GM23338 (cell line): ENCODE data around the gene SRPX. TPM values are rescaled to one million over a fixed set of nuclear protein-coding genes. Genes with fewer than 3 reads are reported as not detected.

Source experiments
- ATAC-seq: fragments of 200-7000 bp; cut with Tn5 transposase; 3 replicates; pipeline ENCODE4 v1.9.1; 2020
- DNase-seq: peaks from one replicate; pipeline ENCODE4 v3.0.0-alpha.2; 2015; ENCODE audit warnings: low spot score
- H2AFZ ChIP-seq: fragments of 200-600 bp; sonication (generic); 2 replicates; pipeline ENCODE4 v1.8.0; 2016; ENCODE audit warnings: antibody characterized with exemption, mild to moderate bottlenecking, moderate library complexity
- H3F3A ChIP-seq: fragments of 200-600 bp; sonication (generic); replicated peaks from 2 replicates; pipeline ENCODE4 v1.8.0; 2017; ENCODE audit warnings: antibody characterized with exemption, mixed run types, low read depth
- H3K27ac ChIP-seq: fragments of 200-600 bp; sonication (generic); 2 replicates; pipeline ENCODE4 v1.6.1; 2016; ENCODE audit warnings: low read depth
- H3K27me3 ChIP-seq: fragments of 200-600 bp; sonication (generic); 2 replicates; pipeline ENCODE4 v1.8.0; 2016; ENCODE audit warnings: mild to moderate bottlenecking, mixed run types, moderate library complexity; ENCODE audit not compliant: insufficient read depth
- H3K36me3 ChIP-seq: fragments of 200-600 bp; sonication (generic); 2 replicates; pipeline ENCODE4 v1.8.0; 2016; ENCODE audit warnings: mild to moderate bottlenecking; ENCODE audit not compliant: insufficient read depth
- H3K4me1 ChIP-seq: fragments of 200-600 bp; sonication (generic); 2 replicates; pipeline ENCODE4 v1.8.0; 2016; ENCODE audit warnings: mild to moderate bottlenecking, moderate library complexity; ENCODE audit not compliant: insufficient read depth
- H3K4me2 ChIP-seq: fragments of 200-600 bp; sonication (generic); 2 replicates; pipeline ENCODE4 v1.7.1; 2017; ENCODE audit warnings: mixed run types
- H3K4me3 ChIP-seq: fragments of 200-600 bp; sonication (generic); 2 replicates; pipeline ENCODE4 v1.6.1; 2016; ENCODE audit warnings: mixed run types
- H3K79me2 ChIP-seq: fragments of 200-600 bp; sonication (generic); replicated peaks from 2 replicates; pipeline ENCODE4 v1.8.0; 2017; ENCODE audit warnings: mild to moderate bottlenecking; ENCODE audit not compliant: insufficient read depth
- H3K9me2 ChIP-seq: fragments of 200-600 bp; sonication (generic); 2 replicates; pipeline ENCODE4 v1.8.0; 2017; ENCODE audit not compliant: insufficient read depth
- H4K20me1 ChIP-seq: fragments of 200-600 bp; sonication (generic); replicated peaks from 2 replicates; pipeline ENCODE4 v1.8.0; 2017; ENCODE audit warnings: mild to moderate bottlenecking; ENCODE audit not compliant: insufficient read depth
- H3K27ac Mint-ChIP-seq: 2 replicates; pipeline ENCODE4 v1.8.0; 2020; ENCODE audit warnings: inconsistent platforms, mild to moderate bottlenecking, moderate library complexity, mixed read lengths
- H3K27me3 Mint-ChIP-seq: 3 replicates; pipeline ENCODE4 v1.8.0; 2022; ENCODE audit warnings: low read depth, mild to moderate bottlenecking, moderate library complexity, mixed read lengths, inconsistent platforms; ENCODE audit not compliant: insufficient read depth, poor library complexity
- H3K36me3 Mint-ChIP-seq: 3 replicates; pipeline ENCODE4 v1.8.0; 2021; ENCODE audit warnings: low read depth, mild to moderate bottlenecking, inconsistent platforms, moderate library complexity, mixed read lengths
- H3K4me1 Mint-ChIP-seq: 3 replicates; pipeline ENCODE4 v1.8.0; 2020; ENCODE audit warnings: mild to moderate bottlenecking, inconsistent platforms, mixed read lengths
- H3K4me3 Mint-ChIP-seq: 3 replicates; pipeline ENCODE4 v1.8.0; 2021; ENCODE audit warnings: moderate library complexity, mild to moderate bottlenecking, inconsistent platforms, mixed read lengths
- H3K9me3 Mint-ChIP-seq: 3 replicates; pipeline ENCODE4 v1.8.0; 2020; ENCODE audit warnings: moderate library complexity, mild to moderate bottlenecking, inconsistent platforms, mixed read lengths
- CTCF ChIP-seq, 2 experiments: fragments of 200-600 bp in 1 of 2; sonication (generic) in 1 of 2; conservative IDR thresholded peaks; 2 replicates each; pipeline versions ENCODE4 v1.5.1 to v1.6.1; 2016 to 2017; ENCODE audit warnings: antibody characterized with exemption in 2 of 2, low read depth in 2 of 2, mild to moderate bottlenecking in 2 of 2, moderate library complexity in 1 of 2
- ETS1 ChIP-seq: IDR thresholded peaks from 2 replicates; pipeline ENCODE4 v1.6.1; 2016; ENCODE audit warnings: antibody characterized with exemption
- EZH2phosphoT487 ChIP-seq: fragments of 200-600 bp; sonication (generic); IDR thresholded peaks from one replicate; pipeline ENCODE4 v1.8.1; 2018; ENCODE audit warnings: antibody characterized with exemption; ENCODE audit not compliant: unreplicated experiment
- NANOG ChIP-seq: IDR thresholded peaks from 2 replicates; pipeline ENCODE4 v1.6.1; 2016; ENCODE audit warnings: antibody characterized with exemption, borderline replicate concordance
- POLR2AphosphoS5 ChIP-seq: IDR thresholded peaks from 2 replicates; pipeline ENCODE4 v1.6.1; 2016; ENCODE audit warnings: antibody characterized with exemption, low read depth
- REST ChIP-seq: IDR thresholded peaks from one replicate; pipeline ENCODE4 v1.6.1; 2018; ENCODE audit warnings: antibody characterized with exemption; ENCODE audit not compliant: unreplicated experiment
- STAT1 ChIP-seq: IDR thresholded peaks from one replicate; pipeline ENCODE4 v1.6.1; 2016; ENCODE audit warnings: antibody characterized with exemption; ENCODE audit not compliant: unreplicated experiment
- ZNF114 ChIP-seq: fragments of 250-450 bp; sonication (Bioruptor Pico); IDR thresholded peaks from 2 replicates; pipeline ENCODE4 v1.5.0; 2020; ENCODE audit warnings: mild to moderate bottlenecking, moderate library complexity
- ZNF462 ChIP-seq: fragments of 250-450 bp; sonication (Bioruptor Pico); IDR thresholded peaks from 2 replicates; pipeline ENCODE4 v1.5.0; 2020; ENCODE audit warnings: mild to moderate bottlenecking, moderate library complexity
- polyA plus RNA-seq: library from polyadenylated mRNA; unstranded; fragments of >200 nt; fragmentation: Nextera tagmentation; extraction: Ambion mirVana; gene quantifications from 2 replicates; pipeline ENCODE4 v1.2.1, GENCODE V29; 2016
- total RNA-seq: library from RNA; depleted of rRNA; stranded (reverse); fragments of >200 nt; shearing (Covaris generic); gene quantifications from 2 replicates; pipeline ENCODE4 v1.2.3, GENCODE V29; 2014

SRPX gene
- total and polyA plus RNA-seq, 2 experiments from 2014 or later = 14.3 to 16.9 TPM

- TF ChIP-seq REST = no peak
- TF ChIP-seq NANOG = no peak
- TF ChIP-seq ETS1 = no peak
- TF ChIP-seq ZNF114 (CRISPR knock-in tag) = no peak
- TF ChIP-seq CTCF (conservative IDR thresholded peaks at IDR 0.05; ENCODE audit: low read depth in 2 of 2) = no peak
Observed at GRCh38 chrX:38240541-38240940, 19.9 kb upstream of the SRPX start (continued).

GRCh38 chrX:38236901-38237615 is 16.4 kb upstream of the SRPX start:
- DNase-seq = no peak
- H3K9me3 Mint-ChIP-seq = no peaks in the 10 kb centered on the region
- TF ChIP-seq ZNF462 (CRISPR knock-in tag) (no peak), EZH2phosphoT487 (no peak), NANOG (no peak), ZNF114 (CRISPR knock-in tag) (no peak), ETS1 (no peak), POLR2AphosphoS5 (no peak), STAT1 (no peak)

More at GRCh38 chrX:38236901-38237615, 16.4 kb upstream of the SRPX start:
- no peaks in the 10 kb centered on the region for H3K27me3 Mint-ChIP-seq
- no peaks in the 10 kb centered on the region for H3K36me3 Mint-ChIP-seq
- H3K27ac ChIP-seq = no peak overlapping the region
- ATAC-seq = no peak
- H3K79me2 ChIP-seq = no peaks in the 10 kb centered on the region
- no peak overlapping the region for H3K27ac Mint-ChIP-seq
- no peak overlapping the region for H3K4me2 ChIP-seq
- no peaks in the 10 kb centered on the region for H3K27me3 ChIP-seq
- H3K4me1 Mint-ChIP-seq = peaks cover 7% of the 10 kb centered on the region; the same call in 2 of the 3 replicates
- H3K9me2 ChIP-seq = no peaks in the 10 kb centered on the region
- H2AFZ ChIP-seq = no peak overlapping the region
- no peak overlapping the region for H3K4me3 ChIP-seq
- no peaks in the 10 kb centered on the region for H3F3A ChIP-seq
- H4K20me1 ChIP-seq = no peaks in the 10 kb centered on the region
- H3K36me3 ChIP-seq = no peaks in the 10 kb centered on the region
- H3K4me1 ChIP-seq = no peaks in the 10 kb centered on the region
- no peak overlapping the region for H3K4me3 Mint-ChIP-seq
